ENCODE results near the gene RAI1. TPM values are rescaled to one million over a fixed set of nuclear protein-coding genes. Genes with fewer than 3 reads are reported as not detected.

The RAI1 gene
- total and polyA plus RNA-seq, 7 donors, result 1.8 to 31.9 (median 9.3) TPM

GRCh38 chr17:17668775-17669579 lies 12.3 kb upstream of the RAI1 start:
- 83 to 86% methylated on average over 20 of the region's 20 CpGs for WGBS, 2 donors
- no peaks in the 10 kb centered on the region for H3K9me3 ChIP-seq
- DNase-seq, result no peak

DNA sequence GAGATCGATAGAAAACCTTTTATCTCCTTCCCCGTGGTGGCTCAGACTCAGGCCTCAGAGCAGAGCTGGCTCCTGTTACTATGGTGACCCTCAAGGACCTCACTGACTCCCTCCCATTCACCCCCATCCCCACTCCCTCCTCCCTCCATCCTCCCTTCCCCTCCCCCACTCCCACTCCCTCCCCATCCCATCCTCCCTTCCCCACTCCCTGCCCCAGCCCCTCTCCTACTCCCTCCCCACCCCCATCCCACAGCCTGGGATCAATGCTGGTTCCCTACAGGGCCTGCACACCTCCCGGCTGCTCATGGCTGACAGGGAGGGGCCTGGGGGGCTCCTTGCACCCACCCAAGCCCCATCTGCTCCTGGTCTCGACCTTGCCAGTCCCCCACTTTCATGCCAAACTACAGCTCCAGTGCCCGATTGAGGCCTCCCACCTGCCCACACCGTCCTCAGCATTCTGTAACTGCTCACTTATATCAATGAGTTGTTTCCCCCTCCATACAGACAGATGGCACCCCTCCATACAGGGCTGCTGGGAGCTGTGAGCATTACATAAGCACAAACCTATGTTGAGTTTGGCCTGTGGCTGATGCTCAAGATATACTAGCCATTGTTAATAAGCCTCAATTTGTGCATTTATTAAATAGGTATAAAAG lies 11.6 kb upstream of the RAI1 start:
- WGBS, 2 donors, result 80 to 83% methylated on average over 6 of the region's 6 CpGs
- intact Hi-C loops (cut with DNase I), result no loop called here
- no peak for DNase-seq

More at GRCh38 chr17:17668775-17669579, 12.3 kb upstream of the RAI1 start:
- Histone ChIP-seq H3K36me3 (no peaks in the 10 kb centered on the region), H3K4me3 (no peak overlapping the region), H3K27me3 (no peaks in the 10 kb centered on the region), H3K27ac (no peak overlapping the region), H3K4me1 (no peaks in the 10 kb centered on the region)
- TF ChIP-seq, protein P1, sequence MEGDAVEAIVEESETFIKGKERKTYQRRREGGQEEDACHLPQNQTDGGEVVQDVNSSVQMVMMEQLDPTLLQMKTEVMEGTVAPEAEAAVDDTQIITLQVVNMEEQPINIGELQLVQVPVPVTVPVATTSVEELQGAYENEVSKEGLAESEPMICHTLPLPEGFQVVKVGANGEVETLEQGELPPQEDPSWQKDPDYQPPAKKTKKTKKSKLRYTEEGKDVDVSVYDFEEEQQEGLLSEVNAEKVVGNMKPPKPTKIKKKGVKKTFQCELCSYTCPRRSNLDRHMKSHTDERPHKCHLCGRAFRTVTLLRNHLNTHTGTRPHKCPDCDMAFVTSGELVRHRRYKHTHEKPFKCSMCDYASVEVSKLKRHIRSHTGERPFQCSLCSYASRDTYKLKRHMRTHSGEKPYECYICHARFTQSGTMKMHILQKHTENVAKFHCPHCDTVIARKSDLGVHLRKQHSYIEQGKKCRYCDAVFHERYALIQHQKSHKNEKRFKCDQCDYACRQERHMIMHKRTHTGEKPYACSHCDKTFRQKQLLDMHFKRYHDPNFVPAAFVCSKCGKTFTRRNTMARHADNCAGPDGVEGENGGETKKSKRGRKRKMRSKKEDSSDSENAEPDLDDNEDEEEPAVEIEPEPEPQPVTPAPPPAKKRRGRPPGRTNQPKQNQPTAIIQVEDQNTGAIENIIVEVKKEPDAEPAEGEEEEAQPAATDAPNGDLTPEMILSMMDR (IDR thresholded peaks at IDR 0.05), result no peak
- TF ChIP-seq POLR2AphosphoS5 (IDR thresholded peaks at IDR 0.05), result no peak
- TF ChIP-seq EP300 (IDR thresholded peaks at IDR 0.05), result no peak
- intact Hi-C loops (cut with DNase I), result no loop called here

GRCh38 chr17:17670701-17671305 lies 10.5 kb upstream of the RAI1 start:
- TF ChIP-seq POLR2AphosphoS5 (IDR thresholded peaks at IDR 0.05) (no peak), EP300 (IDR thresholded peaks at IDR 0.05) (no peak), POLR2A (IDR thresholded peaks at IDR 0.05) (no peak)
- TF ChIP-seq, protein P1 (IDR thresholded peaks at IDR 0.05), result no peak
- intact Hi-C loops (cut with DNase I), result no loop called here
- H3K4me1 ChIP-seq, result no peaks in the 10 kb centered on the region
- DNase-seq, result no peak
- H3K27me3 ChIP-seq, result no peaks in the 10 kb centered on the region
- 26 to 67% methylated on average over 16 of the region's 16 CpGs for WGBS, 2 donors
- no peak overlapping the region for H3K27ac ChIP-seq
- no peak overlapping the region for H3K4me3 ChIP-seq
- no peaks in the 10 kb centered on the region for H3K9me3 ChIP-seq
- no peaks in the 10 kb centered on the region for H3K36me3 ChIP-seq

More for the DNA sequence above, 11.6 kb upstream of the RAI1 start:
- Histone ChIP-seq H3K4me3 (no peak overlapping the region), H3K36me3 (no peaks in the 10 kb centered on the region), H3K9me3 (no peaks in the 10 kb centered on the region), H3K27ac (no peak overlapping the region), H3K27me3 (no peaks in the 10 kb centered on the region), H3K4me1 (no peaks in the 10 kb centered on the region)
- TF ChIP-seq EP300 (IDR thresholded peaks at IDR 0.05) (no peak), POLR2AphosphoS5 (IDR thresholded peaks at IDR 0.05) (no peak), POLR2A (IDR thresholded peaks at IDR 0.05) (no peak)
- TF ChIP-seq, protein P1 (IDR thresholded peaks at IDR 0.05), result no peak

DNA sequence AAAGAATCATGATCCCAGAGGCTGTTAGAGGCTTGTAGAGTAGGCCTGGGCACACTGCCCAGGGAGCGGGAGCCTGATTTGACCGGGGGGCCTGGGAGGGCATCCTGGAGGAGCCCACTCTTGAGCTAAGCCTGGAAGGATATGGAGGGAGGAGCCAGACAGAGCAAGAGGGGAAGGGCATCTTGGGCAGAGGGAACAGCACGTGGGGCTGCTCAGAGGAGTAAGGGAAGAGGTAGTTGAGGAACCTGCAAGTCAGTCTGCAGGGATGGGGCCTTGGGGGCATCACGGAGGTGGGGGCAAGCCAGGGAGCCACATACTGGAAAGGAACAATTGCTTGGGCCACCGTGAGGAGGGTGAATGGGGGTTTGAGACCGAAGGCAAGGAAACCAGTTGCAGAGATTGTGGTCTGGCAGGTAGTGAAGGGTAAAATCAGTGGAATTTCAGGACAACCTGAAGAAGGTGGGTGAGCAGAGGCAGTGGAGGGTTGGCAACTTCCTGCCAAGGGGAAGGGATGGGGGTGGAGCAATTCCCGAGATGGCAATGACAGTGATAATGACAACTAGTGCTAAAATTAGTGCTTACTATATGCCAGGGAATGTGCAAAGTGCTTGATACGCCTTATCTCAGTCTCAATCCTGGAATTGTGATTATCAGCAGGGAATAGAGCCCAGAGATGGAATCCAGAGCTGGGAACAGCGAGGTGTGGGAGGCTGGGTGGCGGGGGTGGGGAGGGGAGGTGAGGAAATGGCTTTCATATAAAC lies 9.7 kb upstream of the RAI1 start:
- H3K27ac ChIP-seq, result no peak overlapping the region
- H3K36me3 ChIP-seq, result no peaks in the 10 kb centered on the region
- H3K4me3 ChIP-seq, result no peak overlapping the region
- 60 to 80% methylated on average over 10 of the region's 10 CpGs for WGBS, 2 donors
- no peak for DNase-seq
- H3K9me3 ChIP-seq, result no peaks in the 10 kb centered on the region
- intact Hi-C loops (cut with DNase I), result no loop called here
- no peaks in the 10 kb centered on the region for H3K4me1 ChIP-seq
- no peak for TF ChIP-seq EP300 (IDR thresholded peaks at IDR 0.05)
- no peak for TF ChIP-seq POLR2A (IDR thresholded peaks at IDR 0.05)
- TF ChIP-seq, protein P1 (IDR thresholded peaks at IDR 0.05), result no peak
- TF ChIP-seq POLR2AphosphoS5 (IDR thresholded peaks at IDR 0.05), result no peak
- H3K27me3 ChIP-seq, result no peaks in the 10 kb centered on the region

Measured in sigmoid colon (tissue), 7 donors.